GM19452 (cell line): ENCODE data around the gene HACE1.
"Not testable (repeated sequence)": the region's sequence is repeated elsewhere in the genome, so short reads cannot be mapped to it uniquely, and the experiment has no call there.

Source experiments
- ATAC-seq: cut with Tn5 transposase; IDR thresholded peaks from one replicate; pipeline ENCODE4 v1.9.1; 2021; ENCODE audit not compliant: unreplicated experiment

HACE1 gene, protein sequence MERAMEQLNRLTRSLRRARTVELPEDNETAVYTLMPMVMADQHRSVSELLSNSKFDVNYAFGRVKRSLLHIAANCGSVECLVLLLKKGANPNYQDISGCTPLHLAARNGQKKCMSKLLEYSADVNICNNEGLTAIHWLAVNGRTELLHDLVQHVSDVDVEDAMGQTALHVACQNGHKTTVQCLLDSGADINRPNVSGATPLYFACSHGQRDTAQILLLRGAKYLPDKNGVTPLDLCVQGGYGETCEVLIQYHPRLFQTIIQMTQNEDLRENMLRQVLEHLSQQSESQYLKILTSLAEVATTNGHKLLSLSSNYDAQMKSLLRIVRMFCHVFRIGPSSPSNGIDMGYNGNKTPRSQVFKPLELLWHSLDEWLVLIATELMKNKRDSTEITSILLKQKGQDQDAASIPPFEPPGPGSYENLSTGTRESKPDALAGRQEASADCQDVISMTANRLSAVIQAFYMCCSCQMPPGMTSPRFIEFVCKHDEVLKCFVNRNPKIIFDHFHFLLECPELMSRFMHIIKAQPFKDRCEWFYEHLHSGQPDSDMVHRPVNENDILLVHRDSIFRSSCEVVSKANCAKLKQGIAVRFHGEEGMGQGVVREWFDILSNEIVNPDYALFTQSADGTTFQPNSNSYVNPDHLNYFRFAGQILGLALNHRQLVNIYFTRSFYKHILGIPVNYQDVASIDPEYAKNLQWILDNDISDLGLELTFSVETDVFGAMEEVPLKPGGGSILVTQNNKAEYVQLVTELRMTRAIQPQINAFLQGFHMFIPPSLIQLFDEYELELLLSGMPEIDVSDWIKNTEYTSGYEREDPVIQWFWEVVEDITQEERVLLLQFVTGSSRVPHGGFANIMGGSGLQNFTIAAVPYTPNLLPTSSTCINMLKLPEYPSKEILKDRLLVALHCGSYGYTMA

DNA sequence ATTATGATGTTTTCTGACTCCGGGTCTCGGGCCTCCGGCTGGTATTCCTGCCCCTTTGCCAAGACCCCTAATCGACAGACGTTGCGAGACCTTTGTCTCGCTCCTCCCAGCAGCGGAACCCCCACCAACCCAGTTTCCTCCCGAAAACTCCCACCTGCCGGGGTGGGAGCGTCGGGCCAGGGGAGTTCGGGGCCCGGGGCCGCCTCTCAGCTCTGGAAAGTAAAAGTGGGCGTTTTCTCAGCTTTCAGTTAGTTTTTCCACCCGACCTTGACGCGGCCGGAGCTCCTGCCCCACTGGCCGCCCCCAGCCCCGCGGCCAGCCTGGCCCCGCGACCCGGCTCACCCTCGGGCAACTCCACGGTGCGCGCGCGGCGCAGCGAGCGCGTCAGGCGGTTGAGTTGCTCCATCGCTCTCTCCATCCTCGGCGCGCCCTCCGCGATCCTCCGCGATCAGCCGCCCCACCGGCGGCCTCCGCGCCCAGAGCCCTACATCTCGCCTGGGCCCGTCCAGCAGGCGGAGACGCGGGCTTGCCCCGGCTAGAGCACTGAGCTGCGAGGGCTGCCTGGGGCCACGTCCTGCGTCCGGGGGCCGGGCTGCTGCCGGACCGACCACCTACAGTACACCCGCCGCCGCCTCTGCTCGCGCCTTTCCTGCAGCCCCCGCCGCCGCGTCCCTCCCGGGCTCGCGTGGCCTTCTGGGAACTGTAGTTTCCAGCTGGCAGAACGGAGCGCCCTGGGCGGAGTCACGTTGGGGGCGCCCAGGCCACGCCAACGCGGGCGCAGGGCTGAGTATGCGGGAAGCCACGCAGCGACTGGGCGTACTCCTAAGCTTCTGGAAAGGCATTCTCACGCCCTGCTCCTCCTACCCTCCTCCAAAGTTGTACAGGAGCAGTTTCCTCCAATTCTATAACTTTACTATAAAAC lies at the start of gene HACE1:
TSS of gene HACE1 (minus strand) at position 695 of the 922 bp plus-strand sequence. CDS start at position 418, 277 bp downstream.
- ATAC-seq = peak; percentile 99

DNA sequence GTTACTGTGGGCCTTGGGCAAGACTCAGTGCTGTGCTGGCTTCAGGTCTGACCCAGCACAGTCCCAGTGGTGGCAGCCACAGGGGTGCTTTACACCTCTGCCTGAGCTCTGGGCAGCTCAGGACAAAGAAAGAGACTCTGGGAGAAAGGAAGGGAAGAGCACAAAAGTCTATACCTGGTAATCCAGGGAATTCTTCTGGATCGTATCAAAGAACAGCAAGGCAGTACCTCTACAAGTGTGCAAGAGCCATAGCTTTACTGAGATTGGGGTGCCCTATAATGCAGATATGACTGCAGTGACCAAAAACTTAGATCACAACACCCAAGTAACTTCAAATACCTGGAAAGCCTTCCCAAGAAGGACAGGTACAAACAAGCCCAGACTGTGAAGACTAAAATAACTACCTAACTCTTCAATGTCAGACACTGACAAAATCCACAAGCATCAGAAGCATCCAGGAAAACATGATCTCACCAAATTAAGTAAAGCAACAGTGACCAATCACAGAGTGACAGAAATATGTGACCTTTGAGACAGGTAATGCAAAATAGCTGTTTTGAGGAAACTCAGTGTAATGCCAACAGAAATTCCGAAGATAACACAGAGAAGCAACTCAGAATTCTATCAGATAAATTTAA lies 49.3 kb upstream of the HACE1 start:
- ATAC-seq = no peak

DNA sequence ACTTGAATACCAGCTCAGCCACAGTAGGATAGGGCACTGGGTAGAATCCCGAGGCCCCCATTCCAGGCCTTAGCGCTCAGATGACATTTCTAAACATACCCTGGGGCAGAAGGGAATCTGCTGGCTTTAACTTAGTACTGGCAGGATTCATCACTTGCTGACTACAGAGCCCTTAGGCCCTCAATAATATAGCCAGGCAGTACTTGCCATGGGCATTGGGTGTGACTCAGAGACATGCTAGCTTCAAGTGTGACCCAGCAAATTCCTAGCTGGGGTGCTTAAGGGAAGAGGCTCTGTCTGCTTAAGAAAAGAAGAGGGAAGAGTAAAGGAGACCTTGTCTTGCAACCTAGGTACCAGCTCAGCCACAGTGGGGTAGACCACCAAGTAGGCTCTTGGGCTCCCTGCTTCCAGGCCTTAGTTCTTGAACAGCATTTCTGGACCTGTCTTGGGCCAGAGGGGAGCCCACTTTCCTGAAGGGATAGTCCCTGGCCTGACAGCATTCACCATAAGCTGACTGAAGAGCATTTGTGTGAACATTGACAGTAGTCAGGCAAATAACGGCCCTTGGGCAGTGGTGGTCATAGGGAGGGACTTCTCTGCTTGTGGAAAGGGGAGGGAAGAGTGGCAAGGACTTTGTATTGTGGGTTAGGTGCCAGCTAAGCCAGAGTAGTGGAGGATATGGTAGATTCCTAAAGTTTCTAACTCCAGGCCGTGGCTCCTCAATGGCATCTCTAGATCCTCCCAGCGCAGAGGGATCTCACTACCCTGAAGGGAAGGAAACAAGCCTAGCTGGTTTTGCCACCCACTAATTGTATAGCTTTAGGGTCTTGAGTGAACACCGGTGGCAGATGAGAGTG lies 48.5 kb upstream of the HACE1 start:
- ATAC-seq = no peak

DNA sequence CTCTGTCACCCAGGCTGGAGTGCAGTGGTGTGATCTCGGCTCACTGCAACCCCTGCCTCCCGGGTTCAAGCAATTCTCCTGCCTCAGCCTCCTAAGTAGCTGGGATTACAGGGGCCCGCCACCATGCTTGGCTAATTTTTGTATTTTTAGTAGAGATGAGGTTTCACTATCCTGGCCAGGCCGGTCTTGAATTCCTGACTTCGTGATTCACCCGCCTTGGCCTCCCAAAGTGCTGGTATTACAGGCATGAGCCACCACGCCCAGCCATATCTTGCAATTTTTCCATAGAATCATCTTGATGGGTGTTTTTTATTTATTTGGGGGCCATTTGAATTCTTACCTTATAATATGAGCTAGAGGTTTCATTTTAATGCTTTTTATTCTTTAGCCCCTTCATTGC lies 39.2 kb upstream of the HACE1 start:
- ATAC-seq = not testable (repeated sequence)

DNA sequence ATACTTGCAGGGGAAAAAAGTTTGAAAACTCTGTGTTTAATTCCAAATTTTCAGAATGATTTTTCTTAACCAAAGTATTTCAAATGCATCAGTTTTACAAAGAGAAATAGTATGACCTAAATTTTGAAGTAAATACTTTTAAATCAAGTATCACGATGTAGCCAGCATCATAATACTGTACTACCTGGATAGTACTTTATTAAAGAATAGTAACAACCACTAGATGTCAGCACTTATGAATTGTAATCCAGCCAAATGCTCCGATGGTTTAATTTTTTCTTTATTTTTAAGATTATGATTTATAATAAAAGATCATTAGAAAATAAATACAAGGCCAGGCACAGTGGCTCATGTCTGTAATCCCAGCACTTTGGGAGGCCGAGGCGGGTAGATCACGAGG lies 37.2 kb upstream of the HACE1 start:
- ATAC-seq = no peak

DNA sequence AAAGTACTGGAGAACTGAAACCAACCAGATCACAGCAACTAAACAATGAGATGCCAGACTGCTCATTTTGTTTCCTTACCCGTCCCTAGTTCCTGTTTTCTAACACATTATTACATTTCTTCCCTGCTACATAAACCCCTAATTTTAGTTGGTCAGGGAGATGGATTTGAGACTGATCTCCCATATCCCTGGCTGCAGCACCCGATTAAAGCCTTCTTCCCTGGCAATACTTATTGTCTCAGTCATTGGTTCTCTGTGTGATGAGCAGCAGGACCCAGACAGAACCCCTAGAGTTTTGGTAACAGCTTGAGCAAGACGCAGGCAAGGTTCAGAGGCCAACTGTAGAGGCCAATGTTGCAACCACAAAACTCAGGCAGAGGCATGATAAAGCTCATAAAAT lies 28.3 kb upstream of the HACE1 start:
- ATAC-seq = no peak

DNA sequence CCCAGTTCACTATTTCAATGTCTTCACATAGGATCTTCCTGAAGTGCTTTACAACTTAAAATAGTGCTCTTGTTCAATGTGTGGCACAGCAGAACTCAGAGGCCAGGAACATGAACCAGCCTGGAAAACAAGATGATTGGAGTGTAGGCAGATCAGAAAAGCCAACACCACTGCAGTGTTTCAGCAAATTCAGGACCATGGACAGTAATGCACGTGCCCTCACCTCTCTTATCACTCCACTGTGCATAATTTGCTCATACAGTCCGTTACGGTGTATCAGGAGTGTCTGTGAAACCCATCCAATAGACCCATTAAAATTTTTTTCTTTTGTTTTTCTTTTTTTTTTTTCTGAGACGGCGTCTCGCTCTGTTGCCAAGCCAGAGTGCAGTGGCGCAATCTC lies 27.6 kb upstream of the HACE1 start:
- no peak for ATAC-seq

DNA sequence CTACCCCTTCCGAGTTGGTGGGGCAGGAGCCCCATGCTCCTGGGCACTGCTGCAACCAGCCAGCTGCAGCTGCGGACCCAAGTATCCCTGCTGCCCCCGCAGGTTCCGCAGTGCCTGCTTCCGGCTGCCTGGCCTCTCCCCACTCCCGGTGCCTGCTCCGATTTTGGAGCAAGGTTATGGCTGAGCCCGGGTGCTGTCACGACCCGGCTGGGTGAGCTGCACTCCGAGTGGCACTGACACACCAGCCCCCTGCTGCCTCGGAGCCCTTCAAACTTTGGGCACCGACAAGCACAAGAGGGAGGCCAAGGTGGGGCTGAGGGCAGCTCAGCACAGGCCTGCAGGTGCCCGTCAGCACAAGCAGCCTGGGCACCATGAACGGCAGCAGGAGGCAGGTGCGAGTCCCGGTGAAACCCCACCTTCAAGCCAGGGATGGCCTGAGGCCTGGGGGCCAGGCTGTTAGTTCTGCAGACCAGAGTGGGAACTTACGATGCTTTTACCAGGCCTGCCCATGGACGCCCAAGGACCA lies 25.9 kb upstream of the HACE1 start:
- ATAC-seq = no peak

DNA sequence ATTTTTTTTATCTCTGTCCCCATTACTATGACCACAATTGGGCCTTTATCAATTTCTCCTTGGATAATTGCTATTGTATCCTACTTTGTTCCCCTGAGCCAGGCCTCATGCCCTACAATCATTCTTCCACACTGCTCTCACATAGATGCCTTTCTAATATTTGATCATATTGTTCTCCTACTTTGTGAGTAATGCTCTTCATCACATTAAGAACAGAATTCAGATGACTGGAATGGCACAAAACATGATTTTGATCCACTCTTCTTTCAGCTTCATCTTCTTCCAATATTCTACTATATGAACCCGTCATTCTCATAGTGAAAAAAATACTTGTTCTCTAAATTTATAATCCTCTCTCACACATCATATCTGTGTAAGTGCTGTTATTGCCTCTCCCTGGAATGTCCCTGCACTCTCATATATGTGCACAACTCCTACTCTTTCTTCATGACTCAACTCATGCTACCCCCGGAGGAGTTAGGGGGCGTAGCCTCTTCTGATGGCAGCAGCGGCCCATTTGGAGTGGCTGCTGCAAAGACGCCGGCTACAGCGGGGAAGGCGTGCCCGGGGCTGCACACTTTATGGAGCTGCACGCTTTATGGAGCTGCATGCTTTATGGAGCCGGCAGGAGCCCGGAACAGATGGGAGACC lies 25.3 kb upstream of the HACE1 start:
- no peak for ATAC-seq

DNA sequence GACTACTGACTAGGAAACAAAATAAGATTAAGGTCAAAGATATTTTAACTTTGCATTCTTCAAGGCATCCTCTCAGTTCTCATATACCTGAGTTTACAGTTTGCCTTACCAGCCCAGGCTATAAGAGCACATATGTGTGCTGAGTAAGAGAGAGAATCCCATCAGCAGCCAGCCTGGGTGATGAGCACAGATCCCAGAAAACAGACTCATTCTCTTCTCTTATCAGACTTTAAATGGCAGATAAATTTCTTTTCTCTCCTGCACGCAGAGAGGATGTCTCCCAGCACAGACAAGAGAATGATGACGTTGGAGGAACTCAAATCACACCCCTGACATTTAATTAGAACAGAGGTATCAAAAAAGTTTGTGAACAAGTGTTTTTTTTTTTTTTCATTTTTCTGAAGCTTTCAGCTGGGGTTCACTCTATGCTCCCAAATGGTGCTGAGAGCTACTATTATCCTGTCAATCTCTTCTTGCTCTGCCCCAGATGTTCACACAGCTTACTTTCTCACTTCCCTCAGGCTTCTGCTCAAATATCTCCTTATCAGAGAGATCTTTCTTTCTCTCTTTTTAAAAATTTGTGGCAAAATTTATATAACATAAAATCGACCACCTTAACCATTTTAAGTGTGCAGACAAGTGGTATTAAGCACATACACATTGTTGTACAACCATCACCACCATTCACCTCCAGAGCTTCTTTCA lies 22.4 kb upstream of the HACE1 start:
- ATAC-seq = no peak

DNA sequence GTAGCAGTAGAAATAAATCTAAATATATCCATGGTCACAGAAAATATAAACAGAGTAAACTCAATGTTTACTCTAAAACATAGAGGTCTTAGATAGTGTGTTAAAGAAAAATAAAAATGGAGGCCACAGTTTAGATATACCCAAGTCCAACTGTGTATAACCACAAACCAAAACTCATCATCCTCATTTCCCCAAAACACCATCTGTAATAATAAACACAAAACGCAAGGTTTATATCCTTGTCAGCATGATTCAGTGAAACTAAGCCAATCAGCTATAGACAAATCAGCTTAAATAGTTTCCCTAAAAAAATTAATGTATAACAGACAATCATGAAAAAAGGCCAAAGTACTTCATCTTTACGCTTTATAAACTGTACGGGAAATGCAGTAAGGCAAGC lies 2.7 kb upstream of the HACE1 start:
- ATAC-seq = no peak

DNA sequence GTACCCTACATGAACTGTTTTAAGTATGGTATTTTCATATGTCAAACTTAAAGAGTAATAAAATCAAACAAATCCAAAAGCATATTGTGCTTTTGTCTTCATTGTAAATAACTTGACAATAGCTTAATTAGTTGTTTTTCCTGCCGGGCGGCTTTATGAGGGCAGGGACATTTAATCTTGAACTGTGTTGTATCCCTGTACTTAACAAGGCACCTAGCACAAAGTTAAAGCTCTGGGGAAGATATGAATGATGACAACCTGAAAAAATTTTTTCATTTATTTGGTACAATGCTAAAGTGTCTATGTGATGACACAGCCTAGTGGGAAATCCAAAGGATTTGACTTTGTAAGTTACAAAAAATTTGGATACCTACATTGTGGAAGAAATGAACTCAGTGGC lies 502 bp upstream of the HACE1 start:
- no peak for ATAC-seq

DNA sequence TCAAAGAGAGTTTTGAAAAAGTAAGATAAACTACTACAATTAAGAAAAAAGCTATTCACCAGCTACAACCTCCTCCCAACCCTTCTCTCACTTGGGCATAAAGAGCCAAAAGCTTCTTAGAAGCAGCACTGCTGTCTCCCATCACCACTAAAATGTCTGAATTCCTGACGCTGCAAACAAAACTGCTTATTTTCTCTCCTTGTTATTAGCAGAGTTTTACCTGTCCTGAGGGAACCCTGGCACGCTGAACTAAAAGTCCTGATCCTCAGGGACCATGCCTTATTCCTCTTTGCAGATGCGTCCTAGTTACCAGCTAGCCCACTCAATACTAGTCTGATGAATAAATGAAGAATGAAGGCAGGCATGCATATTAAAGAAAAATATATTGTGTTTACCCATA lies 1.1 kb downstream of the HACE1 start:
- ATAC-seq = no peak

DNA sequence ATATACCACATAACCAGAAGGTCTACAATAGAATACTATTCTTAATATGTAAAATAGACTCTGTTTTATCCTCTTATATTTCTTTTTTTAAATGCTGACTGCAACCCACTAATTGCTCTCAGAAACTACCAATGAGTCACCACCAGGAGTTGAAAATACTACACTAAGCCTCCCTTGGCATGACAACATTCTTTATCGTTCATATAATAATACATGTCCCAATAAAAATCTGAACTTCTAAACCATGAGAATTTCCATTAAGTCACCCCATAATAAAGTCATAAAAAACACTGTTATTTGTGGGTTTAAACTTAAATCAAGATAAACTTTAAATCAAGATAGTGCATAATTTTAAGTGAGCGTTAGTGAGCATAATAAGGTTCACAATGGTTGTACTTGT lies 4.2 kb downstream of the HACE1 start:
- ATAC-seq = no peak

DNA sequence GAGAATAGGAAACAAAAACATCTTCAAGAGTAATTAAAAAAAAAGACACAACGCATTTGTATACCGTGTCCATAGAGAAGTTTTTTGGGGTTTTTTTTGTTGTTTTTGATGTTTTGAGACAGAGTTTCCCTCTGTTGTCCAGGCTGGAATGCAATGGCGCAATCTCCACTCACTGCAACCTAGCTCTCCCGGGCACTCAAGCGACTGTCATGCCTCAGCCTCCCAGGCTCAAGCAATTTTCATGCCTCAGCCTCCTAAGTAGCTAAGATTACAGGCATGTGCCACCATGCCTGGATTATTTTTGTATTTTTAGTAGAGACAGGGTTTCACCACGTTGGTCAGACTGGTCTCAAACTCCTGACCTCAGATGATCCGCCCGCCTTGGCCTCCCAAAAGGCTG lies 12.0 kb downstream of the HACE1 start:
- not testable (repeated sequence) for ATAC-seq

DNA sequence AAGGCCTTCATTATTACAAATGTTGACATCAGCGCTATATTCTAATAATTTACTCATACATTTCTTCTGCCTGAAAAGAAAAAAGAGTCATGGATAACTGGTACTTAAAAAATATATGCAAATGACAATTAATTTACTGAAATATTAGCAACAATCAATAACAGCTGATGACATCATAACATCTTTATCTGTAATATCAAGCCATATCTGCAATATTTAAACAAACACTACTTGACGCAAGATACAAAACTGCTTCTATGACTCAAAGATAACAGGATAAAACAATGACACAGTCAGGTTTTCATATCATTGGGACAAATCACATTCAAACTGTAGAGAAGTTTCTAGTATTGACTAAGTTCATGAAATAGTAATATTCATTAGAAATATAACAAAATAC lies 16.5 kb downstream of the HACE1 start:
- ATAC-seq = no peak

DNA sequence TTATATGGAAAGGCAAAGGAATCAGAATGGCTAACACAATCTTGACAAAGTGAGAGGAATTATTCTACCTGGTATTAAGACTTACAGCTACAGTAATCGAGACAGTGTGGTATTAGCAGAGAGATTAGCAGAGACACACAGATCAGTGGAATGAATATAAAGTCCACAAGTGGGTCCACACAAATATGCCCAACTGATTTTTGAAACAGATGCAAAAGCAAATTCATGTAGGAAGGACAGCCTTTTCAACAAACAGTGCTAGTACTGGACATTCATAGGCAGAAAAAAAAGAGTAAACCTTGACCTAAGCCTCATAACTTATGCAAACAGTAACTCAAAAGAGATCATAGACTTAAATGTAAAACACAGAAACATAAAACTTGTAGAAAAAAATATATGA lies 22.6 kb downstream of the HACE1 start:
- ATAC-seq = no peak

DNA sequence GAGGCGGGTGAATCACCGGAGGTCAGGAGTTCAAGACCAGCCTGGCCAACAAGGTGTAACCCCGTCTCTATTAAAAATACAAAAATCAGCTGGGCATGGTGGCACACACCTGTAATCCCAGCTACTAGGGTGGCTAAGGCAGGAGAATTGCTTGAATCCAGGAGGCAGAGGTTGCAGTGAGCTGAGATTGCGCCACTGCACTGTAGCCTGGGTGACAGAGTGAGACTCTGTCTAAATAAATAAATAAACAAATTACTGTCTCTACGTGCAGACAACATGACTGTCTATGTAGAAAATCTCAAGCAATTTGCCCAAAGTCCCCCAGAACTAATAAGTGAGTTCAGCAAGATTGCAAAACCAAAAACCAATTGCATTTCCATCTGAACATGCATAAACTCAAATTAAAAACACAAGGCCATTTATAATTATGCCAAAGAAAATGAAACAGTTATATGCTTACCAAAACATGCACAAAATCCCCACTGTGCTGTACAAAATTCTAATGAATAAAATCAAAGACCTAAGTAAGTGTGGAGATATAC lies 23.2 kb downstream of the HACE1 start:
- not testable (repeated sequence) for ATAC-seq
